RWPE2 (cell line): Measurements from ENCODE around the gene ANTXR1.

Experiments used
- ATAC-seq: fragments of 200-7000 bp; cut with Tn5 transposase; 3 replicates; pipeline ENCODE4 v1.9.1; 2021; ENCODE audit warnings: low read depth
- DNase-seq: peaks from one replicate; pipeline ENCODE4 v3.0.0-alpha.2; 2020; ENCODE audit warnings: low spot score
- H3K27ac ChIP-seq: fragments of 450-650 bp; 2 replicates; pipeline ENCODE4 v1.5.1; 2017; ENCODE audit warnings: mild to moderate bottlenecking; ENCODE audit not compliant: poor library complexity, severe bottlenecking
- H3K27me3 ChIP-seq: fragments of 250-450 bp; sonication (Bioruptor Pico); 2 replicates; pipeline ENCODE4 v1.5.1; 2021; ENCODE audit warnings: mild to moderate bottlenecking, moderate library complexity; ENCODE audit not compliant: insufficient read depth, poor library complexity, severe bottlenecking
- H3K36me3 ChIP-seq: fragments of 250-450 bp; sonication (Bioruptor Pico); 2 replicates; pipeline ENCODE4 v1.5.1; 2020; ENCODE audit warnings: low read depth, mild to moderate bottlenecking, moderate library complexity
- H3K4me1 ChIP-seq: fragments of 250-450 bp; sonication (Bioruptor Pico); 2 replicates; pipeline ENCODE4 v1.5.1; 2021; ENCODE audit warnings: mild to moderate bottlenecking, moderate library complexity; ENCODE audit not compliant: insufficient read depth, poor library complexity, severe bottlenecking
- H3K4me3 ChIP-seq: fragments of 250-450 bp; sonication (Bioruptor Pico); 2 replicates; pipeline ENCODE4 v1.5.1; 2021; ENCODE audit warnings: mild to moderate bottlenecking, moderate library complexity; ENCODE audit not compliant: severe bottlenecking
- H3K9me3 ChIP-seq: fragments of 250-450 bp; sonication (Bioruptor Pico); 2 replicates; pipeline ENCODE4 v1.5.1; 2021; ENCODE audit warnings: mild to moderate bottlenecking, moderate library complexity; ENCODE audit not compliant: severe bottlenecking
- TF ChIP-seq, protein P1 (sequence below): fragments of 450-650 bp; IDR thresholded peaks from one replicate; pipeline ENCODE4 v1.5.1; 2017; ENCODE audit warnings: mild to moderate bottlenecking, moderate library complexity; ENCODE audit not compliant: poor library complexity, severe bottlenecking

Gene ANTXR1

DNA sequence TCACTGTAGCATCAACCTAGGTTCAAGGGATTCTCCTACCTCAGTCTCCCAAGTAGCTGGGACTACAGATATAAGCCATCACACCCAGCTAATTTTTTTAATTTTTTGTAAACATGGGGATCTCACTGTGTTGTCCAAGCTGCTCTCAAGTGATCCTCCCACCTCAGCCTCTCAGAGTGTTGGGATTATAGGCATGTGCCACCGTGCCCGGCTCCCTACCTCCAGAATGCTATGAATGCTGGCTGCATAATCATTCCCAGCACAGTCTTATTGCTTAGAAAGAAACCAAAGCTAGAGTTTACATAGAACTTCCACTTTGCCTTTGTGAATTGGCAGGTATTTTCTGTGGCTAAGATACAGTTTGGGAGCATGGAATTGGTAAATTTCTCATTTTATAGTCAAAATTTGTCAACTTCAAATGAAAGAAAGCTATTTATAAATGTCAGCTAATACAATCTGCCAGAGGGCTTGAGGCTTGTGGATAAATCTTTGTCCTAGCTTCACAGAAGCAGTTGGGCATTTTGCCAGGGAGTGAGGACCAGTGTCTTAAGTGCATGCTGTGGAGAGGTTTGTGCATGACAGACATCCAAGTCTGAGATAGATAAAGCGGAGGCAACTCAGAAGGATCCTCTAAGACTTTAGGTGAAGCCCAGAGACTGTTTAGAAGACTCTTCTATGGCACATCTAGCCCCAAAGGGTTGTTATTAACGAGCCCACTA is 175.4 kb downstream of the ANTXR1 start:
- Histone ChIP-seq H3K9me3 (no peaks in the 10 kb centered on the region), H3K4me3 (no peak overlapping the region), H3K4me1 (no peaks in the 10 kb centered on the region), H3K36me3 (peaks cover 16% of the 10 kb centered on the region), H3K27me3 (no peaks in the 10 kb centered on the region), H3K27ac (no peak overlapping the region)
- ATAC-seq, result no peak
- no peak for DNase-seq
- TF ChIP-seq, protein P1, sequence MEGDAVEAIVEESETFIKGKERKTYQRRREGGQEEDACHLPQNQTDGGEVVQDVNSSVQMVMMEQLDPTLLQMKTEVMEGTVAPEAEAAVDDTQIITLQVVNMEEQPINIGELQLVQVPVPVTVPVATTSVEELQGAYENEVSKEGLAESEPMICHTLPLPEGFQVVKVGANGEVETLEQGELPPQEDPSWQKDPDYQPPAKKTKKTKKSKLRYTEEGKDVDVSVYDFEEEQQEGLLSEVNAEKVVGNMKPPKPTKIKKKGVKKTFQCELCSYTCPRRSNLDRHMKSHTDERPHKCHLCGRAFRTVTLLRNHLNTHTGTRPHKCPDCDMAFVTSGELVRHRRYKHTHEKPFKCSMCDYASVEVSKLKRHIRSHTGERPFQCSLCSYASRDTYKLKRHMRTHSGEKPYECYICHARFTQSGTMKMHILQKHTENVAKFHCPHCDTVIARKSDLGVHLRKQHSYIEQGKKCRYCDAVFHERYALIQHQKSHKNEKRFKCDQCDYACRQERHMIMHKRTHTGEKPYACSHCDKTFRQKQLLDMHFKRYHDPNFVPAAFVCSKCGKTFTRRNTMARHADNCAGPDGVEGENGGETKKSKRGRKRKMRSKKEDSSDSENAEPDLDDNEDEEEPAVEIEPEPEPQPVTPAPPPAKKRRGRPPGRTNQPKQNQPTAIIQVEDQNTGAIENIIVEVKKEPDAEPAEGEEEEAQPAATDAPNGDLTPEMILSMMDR, result no peak

DNA sequence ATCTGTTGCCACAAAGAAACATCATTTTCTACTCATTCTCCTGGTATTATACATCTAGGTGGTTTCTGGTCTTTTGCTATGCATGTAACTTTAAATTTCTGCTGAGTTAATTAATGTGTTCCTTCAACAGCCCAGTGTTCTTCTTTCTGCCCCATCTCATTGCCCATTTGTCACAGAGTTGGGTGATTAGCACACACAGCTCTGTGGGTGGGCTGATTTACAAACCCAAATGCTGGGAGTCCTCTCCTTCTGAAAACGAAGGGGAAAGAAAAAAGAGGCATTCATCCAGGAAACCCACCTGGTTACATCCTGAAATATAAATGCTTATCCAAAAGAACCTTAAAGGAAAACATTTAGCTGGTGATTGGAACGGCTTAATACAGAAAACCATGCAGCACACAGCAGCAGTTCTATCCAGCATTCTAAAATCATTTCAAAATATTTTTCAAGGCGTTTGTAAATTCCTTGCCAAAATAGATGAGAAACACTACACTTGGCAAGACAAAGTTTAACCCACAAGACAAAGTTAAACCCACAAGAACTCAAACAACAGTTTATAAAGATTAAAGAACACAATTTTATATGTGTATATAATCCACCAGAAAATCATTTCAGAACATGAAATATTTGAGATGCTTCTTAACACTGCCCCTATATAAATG is 177.9 kb downstream of the ANTXR1 start:
- Histone ChIP-seq H3K36me3 (peaks cover 11% of the 10 kb centered on the region; the same call in 1 of the 2 replicates), H3K9me3 (no peaks in the 10 kb centered on the region), H3K4me3 (no peak overlapping the region), H3K4me1 (no peaks in the 10 kb centered on the region), H3K27me3 (no peaks in the 10 kb centered on the region), H3K27ac (no peak overlapping the region)
- DNase-seq (no peak), ATAC-seq (no peak)
- TF ChIP-seq, protein P1, result no peak

DNA sequence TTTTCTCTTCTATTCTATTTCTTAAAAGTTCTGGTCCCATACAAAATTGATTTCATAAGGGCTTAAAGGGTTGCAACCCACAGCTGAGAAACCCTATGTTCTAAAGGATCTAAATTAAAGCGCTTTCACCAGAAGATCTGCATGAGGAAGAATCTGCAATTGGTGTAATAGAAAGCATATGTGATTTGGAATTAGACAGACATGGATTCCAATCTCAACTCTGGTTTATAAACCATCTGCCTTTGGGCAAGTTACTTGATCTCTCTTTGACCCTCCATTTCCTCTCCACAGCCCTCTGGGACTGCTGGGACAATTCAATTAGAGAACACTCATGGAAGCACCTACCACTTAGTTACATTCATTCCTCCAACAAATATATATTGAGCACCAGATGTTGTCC is 178.7 kb downstream of the ANTXR1 start:
- peaks cover 11% of the 10 kb centered on the region; the same call in 1 of the 2 replicates for H3K36me3 ChIP-seq
- DNase-seq (no peak), ATAC-seq (no peak)
- H3K9me3 ChIP-seq, result no peaks in the 10 kb centered on the region
- TF ChIP-seq, protein P1, result no peak
- H3K27ac ChIP-seq, result no peak overlapping the region
- H3K27me3 ChIP-seq, result no peaks in the 10 kb centered on the region
- no peak overlapping the region for H3K4me3 ChIP-seq
- no peaks in the 10 kb centered on the region for H3K4me1 ChIP-seq

DNA sequence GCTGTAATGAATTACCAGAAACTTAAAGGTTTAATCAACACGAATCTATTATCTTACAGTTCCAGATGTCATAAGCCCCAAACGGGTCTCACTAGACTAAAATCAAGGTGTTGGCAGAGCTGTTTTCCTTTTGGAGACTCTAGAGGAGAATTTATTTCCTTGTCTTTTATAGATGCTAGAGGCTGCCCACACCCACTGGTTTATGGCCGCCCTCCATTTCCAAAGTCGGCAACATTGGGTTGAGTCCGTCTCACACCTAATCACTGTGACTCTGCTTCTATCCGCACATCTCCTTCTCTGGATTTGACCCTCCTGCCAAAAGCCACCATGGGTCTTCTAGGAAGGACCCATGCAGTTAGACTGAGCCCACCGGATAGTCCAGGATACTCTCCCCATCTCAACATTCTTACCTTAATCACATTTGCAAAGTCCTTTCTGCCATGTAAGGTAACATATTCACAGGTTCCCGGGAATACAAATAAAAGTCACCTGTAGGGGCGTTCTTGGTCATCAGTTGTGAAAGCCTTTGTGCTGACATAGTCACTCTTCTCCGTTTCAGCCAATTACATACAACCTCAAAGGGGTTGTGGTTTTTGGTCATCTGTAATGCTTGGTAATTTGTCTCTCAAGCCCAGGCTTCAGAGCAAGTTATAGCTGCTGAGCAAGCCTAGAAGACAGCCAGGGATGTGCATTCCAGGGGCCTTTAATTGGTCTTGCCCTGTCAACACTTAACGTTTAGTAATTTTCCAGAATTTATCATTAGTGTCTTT is 179.4 kb downstream of the ANTXR1 start:
- TF ChIP-seq, protein P1, result no peak
- ATAC-seq (no peak), DNase-seq (no peak)
- peaks cover 11% of the 10 kb centered on the region; the same call in 1 of the 2 replicates for H3K36me3 ChIP-seq
- H3K27me3 ChIP-seq, result no peaks in the 10 kb centered on the region
- no peak overlapping the region for H3K27ac ChIP-seq
- no peak overlapping the region for H3K4me3 ChIP-seq
- no peaks in the 10 kb centered on the region for H3K4me1 ChIP-seq
- no peaks in the 10 kb centered on the region for H3K9me3 ChIP-seq
